HepG2 (cell line): ENCODE results near the gene CNPPD1. TPM values are rescaled to one million over a fixed set of nuclear protein-coding genes. Genes with fewer than 3 reads are reported as not detected.

Experiments
- CREB1 ChIP-seq, 2 experiments: fragments of 450-650 bp in 1 of 2; IDR thresholded peaks; 2 replicates each; pipeline ENCODE4 v1.6.1; 2016 to 2017; ENCODE audit warnings: control low read depth in 1 of 2, mild to moderate bottlenecking in 1 of 2, missing compliant biosample characterization in 1 of 2, missing genetic modification characterization in 1 of 2
- ETS1 ChIP-seq: sonication (generic); formaldehyde crosslinking; IDR thresholded peaks from 2 replicates; pipeline ENCODE4 v1.4.0; 2020; ENCODE audit warnings: missing genetic modification reagents
- FOXA1 ChIP-seq, 2 experiments: fragments of 450-650 bp in 1 of 2; sonication (generic) in 1 of 2; formaldehyde crosslinking in 1 of 2; IDR thresholded peaks; 2 replicates each; pipeline versions ENCODE4 v1.4.0 to v1.6.1; 2016 to 2020; ENCODE audit warnings: missing genetic modification reagents in 1 of 2
- FOXK1 ChIP-seq: sonication (generic); formaldehyde crosslinking; IDR thresholded peaks from 2 replicates; pipeline ENCODE4 v1.4.0; 2020; ENCODE audit warnings: low read depth, missing genetic modification reagents, borderline replicate concordance
- FOXP1 ChIP-seq, 2 experiments: fragments of 450-650 bp in 1 of 2; IDR thresholded peaks; 2 replicates each; pipeline ENCODE4 v1.6.1; 2017 to 2018; ENCODE audit warnings: antibody characterized with exemption in 1 of 2
- GATAD1 ChIP-seq: IDR thresholded peaks from 2 replicates; pipeline ENCODE4 v1.6.1; 2016; ENCODE audit warnings: missing genetic modification reagents, missing compliant biosample characterization
- HOXD1 ChIP-seq: sonication (generic); formaldehyde crosslinking; IDR thresholded peaks from 2 replicates; pipeline ENCODE4 v1.5.0; 2020; ENCODE audit warnings: missing genetic modification reagents
- KLF6 ChIP-seq: IDR thresholded peaks from 2 replicates; pipeline ENCODE4 v1.8.0; 2016; ENCODE audit warnings: missing biosample characterization, missing genetic modification reagents
- NR2C2 ChIP-seq: sonication (generic); formaldehyde crosslinking; IDR thresholded peaks from 2 replicates; pipeline ENCODE4 v1.4.0; 2020; ENCODE audit warnings: missing genetic modification reagents, mild to moderate bottlenecking, moderate library complexity, borderline replicate concordance
- PBX2 ChIP-seq: IDR thresholded peaks from 2 replicates; pipeline ENCODE4 v1.6.1; 2016; ENCODE audit warnings: control low read depth
- PCBP1 ChIP-seq: fragments of 200-400 bp; formaldehyde crosslinking; IDR thresholded peaks from 2 replicates; pipeline ENCODE4 v1.6.1; 2017; ENCODE audit warnings: mild to moderate bottlenecking, low read depth, low read length, borderline replicate concordance
- RBM39 ChIP-seq: fragments of 200-400 bp; formaldehyde crosslinking; IDR thresholded peaks from one replicate; pipeline ENCODE4 v1.6.1; 2018; ENCODE audit warnings: antibody characterized with exemption, mild to moderate bottlenecking, low read depth, low read length; ENCODE audit not compliant: poor library complexity, severe bottlenecking
- REL ChIP-seq: sonication (generic); formaldehyde crosslinking; conservative IDR thresholded peaks from 2 replicates; pipeline ENCODE4 v1.8.0; 2022; ENCODE audit warnings: mild to moderate bottlenecking, missing genetic modification reagents, moderate library complexity
- SMARCC2 ChIP-seq: fragments of 450-650 bp; IDR thresholded peaks from 2 replicates; pipeline ENCODE4 v1.6.1; 2017; ENCODE audit warnings: antibody characterized with exemption, mild to moderate bottlenecking
- SOX6 ChIP-seq, 2 experiments: fragments of 450-650 bp in 1 of 2; sonication (generic) in 1 of 2; formaldehyde crosslinking in 1 of 2; IDR thresholded peaks; 2 replicates each; pipeline versions ENCODE4 v1.4.0 to v1.6.1; 2017 to 2020; ENCODE audit warnings: antibody characterized with exemption in 1 of 2, mild to moderate bottlenecking in 1 of 2, missing genetic modification reagents in 1 of 2
- SP2 ChIP-seq: sonication (generic); formaldehyde crosslinking; IDR thresholded peaks from 2 replicates; pipeline ENCODE4 v1.5.1; 2020; ENCODE audit warnings: mild to moderate bottlenecking, missing genetic modification reagents
- STAT6 ChIP-seq: sonication (generic); formaldehyde crosslinking; IDR thresholded peaks from 2 replicates; pipeline ENCODE4 v1.4.0; 2020; ENCODE audit warnings: missing genetic modification reagents, mild to moderate bottlenecking, borderline replicate concordance
- TGIF2 ChIP-seq: IDR thresholded peaks from 2 replicates; pipeline ENCODE4 v1.6.1; 2016; ENCODE audit warnings: control low read depth, missing compliant biosample characterization
- THAP11 ChIP-seq: IDR thresholded peaks from 2 replicates; pipeline ENCODE4 v1.6.1; 2016; ENCODE audit warnings: missing biosample characterization, missing genetic modification reagents
- TRAFD1 ChIP-seq: sonication (generic); formaldehyde crosslinking; IDR thresholded peaks from 2 replicates; pipeline ENCODE4 v1.5.1; 2020; ENCODE audit warnings: missing genetic modification reagents, mild to moderate bottlenecking, borderline replicate concordance
- ZNF264 ChIP-seq: sonication (generic); formaldehyde crosslinking; IDR thresholded peaks from 2 replicates; pipeline ENCODE4 v1.4.0; 2020; ENCODE audit warnings: missing genetic modification reagents
- polyA plus RNA-seq, 8 experiments: library from polyadenylated mRNA; depleted of rRNA in 3 of 8; stranded (reverse) in 7 of 8; unstranded in 1 of 8; fragments of >200 nt; fragmentation: Illumina TruSeq in 4 of 8; extraction: Trizol in 4 of 8; gene quantifications; 2 replicates each; pipeline versions ENCODE4 v1.2.1 to v1.2.3, GENCODE V29; 2011 to 2016; ENCODE audit warnings: low read depth in 4 of 8, missing spikeins in 1 of 8, mixed read lengths in 1 of 8; ENCODE audit not compliant: insufficient read depth in 1 of 8
- total RNA-seq, 5 experiments: library from RNA; depleted of rRNA; stranded (reverse); fragments of >200 nt; fragmentation: Illumina TruSeq; extraction: Trizol; gene quantifications; 2 replicates each; pipeline ENCODE4 v1.2.3, GENCODE V29; 2016; ENCODE audit warnings: low read depth in 1 of 5
- TF ChIP-seq, protein P1 (sequence below): IDR thresholded peaks from 2 replicates; pipeline ENCODE4 v1.6.1; 2016; ENCODE audit warnings: missing biosample characterization, missing genetic modification reagents, low read depth

Gene CNPPD1
- total and polyA plus RNA-seq, 2 of the 13 experiments (the other 11 are each of a cell fraction or from before 2014, with no cell fraction given): 35.5 to 49.4 TPM

DNA sequence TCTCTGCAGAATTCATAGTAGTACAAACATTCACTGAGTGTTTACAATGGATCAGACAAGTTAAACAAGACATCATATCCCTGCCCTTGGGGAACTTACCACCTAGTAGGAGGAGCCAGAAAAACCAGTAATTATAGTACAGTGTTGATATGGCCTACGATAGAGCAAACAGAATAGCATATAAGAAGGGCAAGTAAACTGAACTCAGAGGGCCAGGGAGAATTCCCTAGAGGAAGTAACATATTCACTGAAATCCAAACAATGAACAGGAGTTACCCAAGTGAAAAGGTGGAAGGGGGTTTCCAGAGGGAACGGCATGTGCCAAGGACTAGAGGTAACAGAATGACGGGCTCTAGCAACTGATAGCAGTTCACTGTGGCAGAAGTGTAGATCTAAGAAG is 50.2 kb downstream of the CNPPD1 start (continued):
- no peak for TF ChIP-seq STAT6 (CRISPR knock-in tag)
- 0 out of 2 replicates have a peak, but pooled peaks have one; percentile 10 for TF ChIP-seq GATAD1 (CRISPR knock-in tag)
- no peak for TF ChIP-seq NR2C2
- 0 out of 2 replicates have a peak, but pooled peaks have one; percentile 20 for TF ChIP-seq FOXA1 (IDR thresholded peaks at IDR 0.05)
- TF ChIP-seq FOXA1 (CRISPR knock-in tag; IDR thresholded peaks at IDR 0.05): peak; percentile 77
- no peak for TF ChIP-seq THAP11 (CRISPR knock-in tag)
- TF ChIP-seq FOXK1: peak; percentile 15; the same call in 1 of the 2 replicates
- no peak for TF ChIP-seq TGIF2 (CRISPR knock-in tag)
- TF ChIP-seq, protein P1, sequence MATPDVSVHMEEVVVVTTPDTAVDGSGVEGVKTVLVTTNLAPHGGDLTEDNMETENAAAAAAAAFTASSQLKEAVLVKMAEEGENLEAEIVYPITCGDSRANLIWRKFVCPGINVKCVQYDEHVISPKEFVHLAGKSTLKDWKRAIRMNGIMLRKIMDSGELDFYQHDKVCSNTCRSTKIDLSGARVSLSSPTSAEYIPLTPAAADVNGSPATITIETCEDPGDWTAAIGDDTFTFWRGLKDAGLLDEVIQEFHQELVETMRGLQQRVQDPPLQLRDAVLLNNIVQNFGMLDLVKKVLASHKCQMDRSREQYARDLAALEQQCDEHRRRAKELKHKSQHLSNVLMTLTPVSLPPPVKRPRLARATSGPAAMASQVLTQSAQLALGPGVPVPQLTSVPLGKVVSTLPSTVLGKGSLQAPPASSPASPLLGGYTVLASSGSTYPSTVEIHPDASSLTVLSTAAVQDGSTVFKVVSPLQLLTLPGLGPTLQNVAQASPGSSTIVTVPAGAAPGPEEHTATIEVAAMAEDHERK (CRISPR knock-in tag): no peak
- no peak for TF ChIP-seq PCBP1
- no peak for TF ChIP-seq TRAFD1 (CRISPR knock-in tag)
- TF ChIP-seq SP2 (CRISPR knock-in tag): no peak
- TF ChIP-seq SOX6 (IDR thresholded peaks at IDR 0.05): no peak
- TF ChIP-seq SOX6 (CRISPR knock-in tag; IDR thresholded peaks at IDR 0.05): peak; percentile 83
- TF ChIP-seq ETS1 (CRISPR knock-in tag): no peak
- TF ChIP-seq CREB1 (IDR thresholded peaks at IDR 0.05): no peak
- peak; percentile 54 for TF ChIP-seq CREB1 (CRISPR knock-in tag; IDR thresholded peaks at IDR 0.05)
- TF ChIP-seq SMARCC2: no peak
- TF ChIP-seq KLF6 (CRISPR knock-in tag): no peak
- TF ChIP-seq REL (CRISPR knock-in tag): no peak
- no peak for TF ChIP-seq RBM39
- TF ChIP-seq FOXP1 (IDR thresholded peaks at IDR 0.05): no peak
- TF ChIP-seq FOXP1 (CRISPR knock-in tag; IDR thresholded peaks at IDR 0.05): peak; percentile 94
- TF ChIP-seq PBX2 (CRISPR knock-in tag): no peak
- TF ChIP-seq HOXD1: no peak
- TF ChIP-seq ZNF264 (CRISPR knock-in tag): no peak
